NCI-H1417 (cell line): ENCODE measurements around the gene HSP90AB1.
A peak's percentile ranks its signal among the peaks of the same experiment; 100 is the strongest.

Experiments
- DNase-seq, 3 experiments: peaks; one replicate each; lab custom pipeline; 2025; lab: John Stamatoyannopoulos, UW

The HSP90AB1 gene

GRCh38 chr6:44286285-44286565, 39.3 kb downstream of the HSP90AB1 start:
- DNase-seq = no peak

- no peak for DNase-seq
These were observed 39.8 kb downstream of the HSP90AB1 start for GRCh38 chr6:44286747-44287146.

- no peak for DNase-seq
These were observed 42.9 kb downstream of the HSP90AB1 start for GRCh38 chr6:44289726-44290260.

- no peak for DNase-seq
These were observed 44.9 kb downstream of the HSP90AB1 start for GRCh38 chr6:44291841-44292240.

GRCh38 chr6:44292661-44293365, 45.9 kb downstream of the HSP90AB1 start:
- DNase-seq = no peak

GRCh38 chr6:44294832-44295791, 48.2 kb downstream of the HSP90AB1 start:
- no peak for DNase-seq

GRCh38 chr6:44297063-44298038, 50.5 kb downstream of the HSP90AB1 start:
- peak; percentile 38 to 77 (median 75) for DNase-seq

- peak in 1 of 3 experiments; percentile 50 for DNase-seq
These were observed 51.3 kb downstream of the HSP90AB1 start for GRCh38 chr6:44298055-44298803.

- DNase-seq = peak in 1 of 3 experiments; percentile 21
These were observed 52.0 kb downstream of the HSP90AB1 start for GRCh38 chr6:44298864-44299263.

GRCh38 chr6:44300292-44300823, 53.5 kb downstream of the HSP90AB1 start:
- DNase-seq = no peak

GRCh38 chr6:44301106-44301505, 54.2 kb downstream of the HSP90AB1 start:
- DNase-seq = no peak

GRCh38 chr6:44301782-44302564, 55.1 kb downstream of the HSP90AB1 start:
- no peak for DNase-seq

- DNase-seq = no peak
These were observed 56.0 kb downstream of the HSP90AB1 start for GRCh38 chr6:44302856-44303255.
